GM23338 (cell line): ENCODE measurements around the gene IKBIP. TPM values are rescaled to one million over a fixed set of nuclear protein-coding genes. Genes with fewer than 3 reads are reported as not detected.
A peak's percentile ranks its signal among the peaks of the same experiment; 100 is the strongest.

Experiments
- ATAC-seq: fragments of 200-7000 bp; cut with Tn5 transposase; 3 replicates; pipeline ENCODE4 v1.9.1; 2020
- DNase-seq: peaks from one replicate; pipeline ENCODE4 v3.0.0-alpha.2; 2015; ENCODE audit warnings: low spot score
- H2AFZ ChIP-seq: fragments of 200-600 bp; sonication (generic); 2 replicates; pipeline ENCODE4 v1.8.0; 2016; ENCODE audit warnings: antibody characterized with exemption, mild to moderate bottlenecking, moderate library complexity
- H3F3A ChIP-seq: fragments of 200-600 bp; sonication (generic); replicated peaks from 2 replicates; pipeline ENCODE4 v1.8.0; 2017; ENCODE audit warnings: antibody characterized with exemption, mixed run types, low read depth
- H3K27ac ChIP-seq: fragments of 200-600 bp; sonication (generic); 2 replicates; pipeline ENCODE4 v1.6.1; 2016; ENCODE audit warnings: low read depth
- H3K27me3 ChIP-seq: fragments of 200-600 bp; sonication (generic); 2 replicates; pipeline ENCODE4 v1.8.0; 2016; ENCODE audit warnings: mild to moderate bottlenecking, mixed run types, moderate library complexity; ENCODE audit not compliant: insufficient read depth
- H3K36me3 ChIP-seq: fragments of 200-600 bp; sonication (generic); 2 replicates; pipeline ENCODE4 v1.8.0; 2016; ENCODE audit warnings: mild to moderate bottlenecking; ENCODE audit not compliant: insufficient read depth
- H3K4me1 ChIP-seq: fragments of 200-600 bp; sonication (generic); 2 replicates; pipeline ENCODE4 v1.8.0; 2016; ENCODE audit warnings: mild to moderate bottlenecking, moderate library complexity; ENCODE audit not compliant: insufficient read depth
- H3K4me2 ChIP-seq: fragments of 200-600 bp; sonication (generic); 2 replicates; pipeline ENCODE4 v1.7.1; 2017; ENCODE audit warnings: mixed run types
- H3K4me3 ChIP-seq: fragments of 200-600 bp; sonication (generic); 2 replicates; pipeline ENCODE4 v1.6.1; 2016; ENCODE audit warnings: mixed run types
- H3K79me2 ChIP-seq: fragments of 200-600 bp; sonication (generic); replicated peaks from 2 replicates; pipeline ENCODE4 v1.8.0; 2017; ENCODE audit warnings: mild to moderate bottlenecking; ENCODE audit not compliant: insufficient read depth
- H3K9me2 ChIP-seq: fragments of 200-600 bp; sonication (generic); 2 replicates; pipeline ENCODE4 v1.8.0; 2017; ENCODE audit not compliant: insufficient read depth
- H4K20me1 ChIP-seq: fragments of 200-600 bp; sonication (generic); replicated peaks from 2 replicates; pipeline ENCODE4 v1.8.0; 2017; ENCODE audit warnings: mild to moderate bottlenecking; ENCODE audit not compliant: insufficient read depth
- H3K27ac Mint-ChIP-seq: 2 replicates; pipeline ENCODE4 v1.8.0; 2020; ENCODE audit warnings: inconsistent platforms, mild to moderate bottlenecking, moderate library complexity, mixed read lengths
- H3K27me3 Mint-ChIP-seq: 3 replicates; pipeline ENCODE4 v1.8.0; 2022; ENCODE audit warnings: low read depth, mild to moderate bottlenecking, moderate library complexity, mixed read lengths, inconsistent platforms; ENCODE audit not compliant: insufficient read depth, poor library complexity
- H3K36me3 Mint-ChIP-seq: 3 replicates; pipeline ENCODE4 v1.8.0; 2021; ENCODE audit warnings: low read depth, mild to moderate bottlenecking, inconsistent platforms, moderate library complexity, mixed read lengths
- H3K4me1 Mint-ChIP-seq: 3 replicates; pipeline ENCODE4 v1.8.0; 2020; ENCODE audit warnings: mild to moderate bottlenecking, inconsistent platforms, mixed read lengths
- H3K4me3 Mint-ChIP-seq: 3 replicates; pipeline ENCODE4 v1.8.0; 2021; ENCODE audit warnings: moderate library complexity, mild to moderate bottlenecking, inconsistent platforms, mixed read lengths
- H3K9me3 Mint-ChIP-seq: 3 replicates; pipeline ENCODE4 v1.8.0; 2020; ENCODE audit warnings: moderate library complexity, mild to moderate bottlenecking, inconsistent platforms, mixed read lengths
- CREB1 ChIP-seq: fragments of 250-450 bp; sonication (Bioruptor Pico); IDR thresholded peaks from 2 replicates; pipeline ENCODE4 v1.5.0; 2020; ENCODE audit warnings: low read depth, mild to moderate bottlenecking, moderate library complexity
- EZH2 ChIP-seq: fragments of 200-600 bp; sonication (generic); IDR thresholded peaks from one replicate; pipeline ENCODE4 v1.8.0; 2017; ENCODE audit warnings: antibody characterized with exemption, mild to moderate bottlenecking, low read depth; ENCODE audit not compliant: unreplicated experiment
- EZH2phosphoT487 ChIP-seq: fragments of 200-600 bp; sonication (generic); IDR thresholded peaks from one replicate; pipeline ENCODE4 v1.8.1; 2018; ENCODE audit warnings: antibody characterized with exemption; ENCODE audit not compliant: unreplicated experiment
- POLR2AphosphoS5 ChIP-seq: IDR thresholded peaks from 2 replicates; pipeline ENCODE4 v1.6.1; 2016; ENCODE audit warnings: antibody characterized with exemption, low read depth
- STAT1 ChIP-seq: IDR thresholded peaks from one replicate; pipeline ENCODE4 v1.6.1; 2016; ENCODE audit warnings: antibody characterized with exemption; ENCODE audit not compliant: unreplicated experiment
- ZNF114 ChIP-seq: fragments of 250-450 bp; sonication (Bioruptor Pico); IDR thresholded peaks from 2 replicates; pipeline ENCODE4 v1.5.0; 2020; ENCODE audit warnings: mild to moderate bottlenecking, moderate library complexity
- ZNF331 ChIP-seq: fragments of 250-450 bp; sonication (Bioruptor Pico); IDR thresholded peaks from 2 replicates; pipeline ENCODE4 v1.5.0; 2020; ENCODE audit warnings: low read depth, mild to moderate bottlenecking, moderate library complexity
- ZNF462 ChIP-seq: fragments of 250-450 bp; sonication (Bioruptor Pico); IDR thresholded peaks from 2 replicates; pipeline ENCODE4 v1.5.0; 2020; ENCODE audit warnings: mild to moderate bottlenecking, moderate library complexity
- polyA plus RNA-seq: library from polyadenylated mRNA; unstranded; fragments of >200 nt; fragmentation: Nextera tagmentation; extraction: Ambion mirVana; gene quantifications from 2 replicates; pipeline ENCODE4 v1.2.1, GENCODE V29; 2016
- total RNA-seq: library from RNA; depleted of rRNA; stranded (reverse); fragments of >200 nt; shearing (Covaris generic); gene quantifications from 2 replicates; pipeline ENCODE4 v1.2.3, GENCODE V29; 2014

Gene IKBIP
- total and polyA plus RNA-seq, 2 experiments from 2014 or later: 17.8 to 22.5 TPM

DNA sequence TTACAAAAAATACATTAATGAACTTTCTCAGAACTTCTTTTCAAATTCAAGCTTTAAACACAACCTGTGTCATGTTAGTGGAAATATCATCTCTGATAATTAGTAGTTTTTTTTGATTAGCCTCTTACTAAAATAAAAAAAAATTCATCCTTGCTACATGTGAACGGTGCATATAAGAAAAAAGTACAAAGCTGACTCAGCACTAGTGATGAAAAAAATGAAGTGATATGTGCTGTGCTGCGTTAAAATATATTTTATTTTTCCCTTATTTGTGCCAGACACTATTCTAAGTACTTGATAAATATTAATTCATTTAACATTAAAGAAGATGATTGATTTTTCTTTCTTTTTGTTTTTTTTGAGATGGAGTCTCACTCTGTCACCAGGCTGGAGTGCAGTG lies 7.5 kb downstream of the IKBIP start (continued):
- no peak for TF ChIP-seq EZH2

GRCh38 chr12:98635657-98636323 lies 8.8 kb downstream of the IKBIP start:
- no peak overlapping the region for H3K4me3 Mint-ChIP-seq
- Histone ChIP-seq H3K4me3 (no peak overlapping the region), H3K4me2 (no peak overlapping the region), H3K79me2 (peaks cover 4% of the 10 kb centered on the region; the same call in 1 of the 2 replicates), H3K4me1 (no peaks in the 10 kb centered on the region), H4K20me1 (no peaks in the 10 kb centered on the region), H3K9me2 (no peaks in the 10 kb centered on the region), H3K27ac (no peak overlapping the region), H2AFZ (no peak overlapping the region), H3K27me3 (no peaks in the 10 kb centered on the region), H3K36me3 (no peaks in the 10 kb centered on the region), H3F3A (no peaks in the 10 kb centered on the region)
- ATAC-seq (no peak), DNase-seq (peak; percentile 32)
- H3K27ac Mint-ChIP-seq: no peak overlapping the region
- H3K4me1 Mint-ChIP-seq: no peaks in the 10 kb centered on the region
- no peak for TF ChIP-seq STAT1
- TF ChIP-seq ZNF114 (CRISPR knock-in tag): no peak
- H3K36me3 Mint-ChIP-seq: peaks cover 5% of the 10 kb centered on the region; the same call in 2 of the 3 replicates
- H3K27me3 Mint-ChIP-seq: peaks cover 2% of the 10 kb centered on the region
- no peaks in the 10 kb centered on the region for H3K9me3 Mint-ChIP-seq

GRCh38 chr12:98618952-98619351 lies 25.6 kb downstream of the IKBIP start:
- no peak for DNase-seq
- no peak overlapping the region for H3K4me3 ChIP-seq
- H3K79me2 ChIP-seq: no peaks in the 10 kb centered on the region
- H4K20me1 ChIP-seq: 0 out of 2 replicates have a peak, but pooled peaks cover 3% of the 10 kb centered on the region
- H3K4me1 Mint-ChIP-seq: no peaks in the 10 kb centered on the region
- H2AFZ ChIP-seq: no peak overlapping the region
- no peak overlapping the region for H3K27ac ChIP-seq
- no peak overlapping the region for H3K4me2 ChIP-seq
- H3K4me1 ChIP-seq: no peaks in the 10 kb centered on the region
- no peaks in the 10 kb centered on the region for H3F3A ChIP-seq
- H3K9me3 Mint-ChIP-seq: no peaks in the 10 kb centered on the region
- H3K4me3 Mint-ChIP-seq: no peak overlapping the region
- no peaks in the 10 kb centered on the region for H3K27me3 ChIP-seq
- H3K27me3 Mint-ChIP-seq: no peaks in the 10 kb centered on the region
- no peaks in the 10 kb centered on the region for H3K36me3 ChIP-seq
- H3K9me2 ChIP-seq: no peaks in the 10 kb centered on the region
- no peak overlapping the region for H3K27ac Mint-ChIP-seq
- H3K36me3 Mint-ChIP-seq: no peaks in the 10 kb centered on the region
- no peak for ATAC-seq
- TF ChIP-seq CREB1 (CRISPR knock-in tag) (no peak), EZH2 (no peak)

DNA sequence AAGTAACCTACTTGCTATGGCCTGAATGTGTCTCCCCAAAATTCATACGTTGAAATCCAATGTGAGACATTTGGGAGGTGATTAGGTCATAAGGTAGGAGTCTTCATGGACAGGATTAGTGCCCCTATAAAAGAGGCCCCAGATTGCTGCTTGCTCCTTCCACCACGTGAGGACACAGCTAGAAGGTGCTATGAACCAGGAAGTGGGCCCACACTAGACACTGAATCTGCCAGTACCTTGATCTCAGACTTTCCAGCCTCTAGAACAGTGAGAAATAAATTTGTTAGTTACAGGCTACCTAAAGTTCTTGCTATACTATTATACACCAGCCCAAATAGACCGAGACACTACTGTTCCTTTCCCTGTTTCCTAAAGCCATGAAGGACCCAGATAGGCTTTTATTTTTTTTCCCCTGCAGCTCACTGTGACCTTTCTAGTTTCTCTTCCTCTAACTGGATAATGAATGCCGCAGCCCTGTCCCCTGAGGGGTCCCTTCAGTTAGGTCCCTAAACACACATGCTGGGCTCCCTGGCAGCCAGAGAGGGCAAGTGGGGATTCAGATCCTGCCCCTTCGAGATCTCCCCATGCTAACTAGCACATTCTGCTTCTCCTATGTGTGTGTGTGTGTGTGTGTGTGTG lies 31.8 kb downstream of the IKBIP start:
- no peaks in the 10 kb centered on the region for H3K36me3 ChIP-seq
- H3K9me2 ChIP-seq: no peaks in the 10 kb centered on the region
- no peaks in the 10 kb centered on the region for H3K4me1 ChIP-seq
- Mint-ChIP-seq H3K9me3 (no peaks in the 10 kb centered on the region), H3K4me3 (no peak overlapping the region), H3K4me1 (no peaks in the 10 kb centered on the region), H3K36me3 (no peaks in the 10 kb centered on the region), H3K27ac (no peak overlapping the region), H3K27me3 (peaks cover 3% of the 10 kb centered on the region)
- H2AFZ ChIP-seq: no peak overlapping the region
- H3K27me3 ChIP-seq: no peaks in the 10 kb centered on the region
- no peak overlapping the region for H3K4me3 ChIP-seq
- no peak overlapping the region for H3K27ac ChIP-seq
- H4K20me1 ChIP-seq: no peaks in the 10 kb centered on the region; the same call in 1 of the 2 replicates
- no peaks in the 10 kb centered on the region for H3K79me2 ChIP-seq
- H3K4me2 ChIP-seq: no peak overlapping the region
- DNase-seq (no peak), ATAC-seq (peak; percentile 57)
- H3F3A ChIP-seq: no peaks in the 10 kb centered on the region
- no peak for TF ChIP-seq CREB1 (CRISPR knock-in tag)
- TF ChIP-seq ZNF331: no peak
- no peak for TF ChIP-seq ZNF114 (CRISPR knock-in tag)
- TF ChIP-seq STAT1: no peak
- TF ChIP-seq POLR2AphosphoS5: no peak
- no peak for TF ChIP-seq EZH2phosphoT487
- TF ChIP-seq ZNF462 (CRISPR knock-in tag): no peak
